HG03064 (cell line): ENCODE data around the gene DTX4.

ENCODE experiments used
- ATAC-seq: cut with Tn5 transposase; IDR thresholded peaks from one replicate; pipeline ENCODE4 v1.9.1; 2021; ENCODE audit warnings: low read depth; ENCODE audit not compliant: unreplicated experiment

Gene DTX4

DNA sequence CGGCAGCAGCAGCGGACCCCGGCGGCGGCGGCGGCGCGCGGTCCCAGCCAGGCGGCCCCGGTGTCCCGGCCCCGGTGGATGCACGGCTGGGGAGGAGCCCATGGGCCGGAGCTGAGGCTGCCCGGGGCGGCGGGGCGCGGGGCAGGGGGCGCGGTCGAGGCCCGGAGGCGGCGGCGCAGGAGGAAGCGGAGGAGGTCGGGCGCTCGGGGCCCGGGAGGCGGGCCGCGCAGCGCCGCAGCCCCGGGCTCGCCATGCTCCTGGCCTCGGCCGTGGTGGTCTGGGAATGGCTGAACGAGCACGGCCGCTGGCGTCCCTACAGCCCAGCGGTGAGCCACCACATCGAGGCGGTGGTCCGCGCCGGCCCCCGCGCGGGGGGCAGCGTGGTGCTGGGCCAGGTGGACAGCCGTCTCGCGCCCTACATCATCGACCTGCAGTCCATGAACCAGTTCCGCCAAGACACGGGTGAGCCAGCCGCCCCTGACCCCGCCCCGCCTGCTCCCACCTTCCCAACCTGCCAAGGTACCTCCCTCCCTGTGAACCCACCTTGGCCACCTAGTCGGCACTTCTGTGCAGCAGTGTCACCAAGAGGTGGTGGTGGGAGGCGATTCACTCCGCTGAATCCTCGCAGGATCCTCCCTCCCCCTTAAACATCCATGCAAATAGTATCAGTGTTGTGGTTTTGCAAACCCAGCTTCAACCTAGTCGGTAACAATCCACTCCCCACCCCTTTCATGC, 580 bp downstream of the DTX4 start:
- peak; percentile 23 for ATAC-seq

DNA sequence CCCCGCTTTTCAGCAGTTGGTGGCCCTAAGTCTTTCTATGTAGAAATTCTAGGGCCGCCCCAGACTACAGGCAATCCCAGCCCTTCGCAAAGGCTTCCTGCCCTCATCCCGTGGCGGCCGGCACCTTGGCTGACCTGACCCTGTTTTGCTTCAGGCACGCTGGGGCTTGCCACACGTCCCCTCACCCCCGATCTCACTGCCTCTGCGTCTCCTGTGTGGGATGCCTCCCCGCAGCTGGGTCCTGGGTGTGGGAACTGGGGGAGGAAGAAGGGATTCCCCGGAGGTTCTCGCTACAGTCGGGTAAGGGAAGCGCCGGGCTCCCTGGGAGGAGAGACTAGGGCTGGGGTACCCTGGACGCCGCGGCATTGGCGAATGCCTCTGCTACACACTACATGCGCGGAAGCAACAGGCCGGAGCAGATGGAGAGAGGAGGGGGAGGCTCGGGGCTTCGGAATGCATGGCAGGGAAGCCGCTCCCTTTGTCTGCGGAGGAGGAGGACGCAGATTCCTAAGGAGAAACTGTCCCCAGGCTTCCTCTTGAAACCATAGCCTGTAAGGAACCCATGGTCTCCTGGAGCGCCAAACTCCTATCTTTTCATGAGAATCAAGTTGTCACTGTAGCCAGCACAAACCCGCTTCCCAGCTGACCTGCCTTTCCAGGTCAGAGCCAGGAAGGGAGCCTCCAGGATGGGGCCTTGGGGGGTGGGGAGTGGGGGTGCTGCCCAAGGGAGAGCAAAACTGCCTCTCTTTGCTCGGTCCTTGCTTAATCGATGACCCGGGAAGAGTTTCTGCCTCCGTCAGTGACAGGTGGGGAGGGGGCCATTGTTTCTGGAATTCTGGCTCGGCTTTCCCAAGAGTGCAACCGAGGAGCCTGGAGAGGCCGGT, 1.4 kb downstream of the DTX4 start:
- no peak for ATAC-seq

DNA sequence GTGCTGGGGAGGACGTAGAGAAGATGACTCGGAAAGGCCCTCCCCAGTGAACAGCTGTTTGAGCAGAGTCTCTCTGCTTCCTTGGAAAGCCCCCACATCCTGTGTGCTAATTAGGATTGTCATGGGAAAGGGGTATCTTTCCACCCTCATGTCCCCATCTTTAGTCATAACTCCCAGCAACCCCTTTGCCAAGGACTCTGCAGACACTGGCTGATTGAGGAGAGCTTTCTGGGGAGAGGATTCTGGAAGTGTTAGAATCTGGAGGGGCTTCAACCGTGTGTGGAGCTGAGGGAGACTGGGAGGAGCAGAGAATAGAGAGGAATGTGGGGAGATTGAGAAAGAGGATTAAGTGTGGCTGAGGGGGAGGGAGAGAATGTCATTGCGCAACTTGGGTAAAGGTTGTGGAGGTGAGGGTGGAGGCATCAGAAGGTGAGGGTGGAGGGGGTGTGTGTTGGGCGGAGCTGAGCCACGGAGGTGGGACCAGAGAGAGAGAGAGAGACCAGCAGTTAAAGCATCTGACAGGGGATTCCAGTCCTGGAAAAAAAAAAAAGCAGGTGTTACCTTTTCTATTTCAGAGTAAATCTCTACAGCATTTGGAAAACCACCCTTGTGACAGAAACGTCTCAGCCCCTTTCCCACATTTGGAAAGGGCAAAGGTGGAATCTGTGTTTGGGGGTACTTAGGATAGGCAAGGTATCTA, 2.2 kb downstream of the DTX4 start:
- no peak for ATAC-seq

- no peak for ATAC-seq
Measured at GRCh38 chr11:59174664-59175033, 2.7 kb downstream of the DTX4 start.

DNA sequence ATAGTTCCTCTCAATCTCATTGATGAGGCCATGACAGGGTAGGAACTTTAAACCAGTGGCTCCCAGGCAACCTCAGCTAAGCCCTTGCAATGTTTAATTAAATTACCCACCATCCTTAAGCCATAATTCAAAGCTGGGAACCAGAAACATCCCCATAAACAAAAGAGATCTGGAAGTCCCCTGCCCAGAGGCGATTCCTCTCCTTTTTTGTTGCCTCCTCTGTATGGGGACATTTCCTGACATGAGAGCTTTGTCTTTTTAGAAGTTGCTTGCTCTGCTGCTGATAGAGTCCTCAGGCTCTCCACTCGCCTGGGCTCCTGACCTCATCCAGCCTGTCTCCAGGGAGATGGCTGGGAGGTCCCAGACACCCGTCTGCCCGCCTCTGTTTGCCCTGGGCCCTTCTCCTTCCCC, 3.2 kb downstream of the DTX4 start:
- ATAC-seq: no peak

GRCh38 chr11:59176330-59176729, 4.4 kb downstream of the DTX4 start:
- ATAC-seq: no peak

GRCh38 chr11:59178402-59178801, 6.5 kb downstream of the DTX4 start:
- ATAC-seq: no peak

GRCh38 chr11:59179121-59179520, 7.2 kb downstream of the DTX4 start:
- no peak for ATAC-seq

GRCh38 chr11:59180168-59180776, 8.3 kb downstream of the DTX4 start:
- no peak for ATAC-seq

DNA sequence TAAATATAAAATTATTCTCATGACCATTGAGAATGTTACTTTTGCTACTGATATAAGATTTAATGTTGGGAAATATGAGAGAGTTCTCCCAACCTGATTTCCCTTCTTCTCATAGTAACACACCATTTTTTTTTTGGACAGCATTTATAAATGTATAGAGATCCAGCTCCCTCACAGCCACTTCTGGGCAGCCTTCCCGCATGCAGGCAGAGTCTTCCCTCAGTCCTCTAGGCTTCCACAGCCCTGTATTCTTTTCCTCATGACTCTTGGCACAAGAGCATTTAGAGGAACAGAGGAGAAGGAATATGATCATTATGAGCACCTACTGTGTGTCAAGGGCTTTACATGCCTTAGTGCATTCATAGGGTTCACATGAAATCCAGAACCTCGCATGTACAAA, 9.0 kb downstream of the DTX4 start:
- ATAC-seq: no peak

DNA sequence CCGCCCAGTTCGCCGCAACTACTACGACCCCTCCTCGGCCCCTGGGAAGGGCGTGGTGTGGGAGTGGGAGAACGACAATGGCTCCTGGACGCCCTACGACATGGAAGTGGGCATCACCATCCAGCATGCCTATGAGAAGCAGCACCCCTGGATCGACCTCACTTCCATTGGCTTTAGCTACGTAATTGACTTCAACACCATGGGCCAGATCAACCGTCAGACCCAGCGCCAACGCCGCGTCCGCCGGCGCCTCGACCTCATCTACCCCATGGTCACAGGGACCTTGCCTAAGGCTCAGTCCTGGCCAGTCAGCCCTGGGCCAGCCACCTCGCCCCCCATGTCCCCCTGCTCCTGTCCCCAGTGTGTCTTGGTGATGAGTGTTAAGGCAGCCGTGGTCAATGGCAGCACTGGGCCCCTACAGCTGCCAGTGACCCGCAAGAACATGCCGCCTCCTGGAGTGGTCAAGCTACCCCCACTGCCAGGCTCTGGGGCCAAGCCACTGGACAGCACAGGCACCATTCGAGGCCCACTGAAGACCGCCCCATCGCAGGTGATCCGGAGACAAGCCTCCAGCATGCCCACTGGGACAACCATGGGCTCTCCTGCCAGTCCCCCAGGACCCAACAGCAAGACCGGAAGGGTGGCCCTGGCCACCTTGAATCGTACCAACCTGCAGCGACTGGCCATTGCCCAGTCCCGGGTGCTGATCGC, 10.0 kb downstream of the DTX4 start:
- ATAC-seq: no peak

GRCh38 chr11:59182457-59183151, 10.7 kb downstream of the DTX4 start:
- no peak for ATAC-seq

GRCh38 chr11:59183771-59184170, 11.8 kb downstream of the DTX4 start:
- ATAC-seq: no peak

DNA sequence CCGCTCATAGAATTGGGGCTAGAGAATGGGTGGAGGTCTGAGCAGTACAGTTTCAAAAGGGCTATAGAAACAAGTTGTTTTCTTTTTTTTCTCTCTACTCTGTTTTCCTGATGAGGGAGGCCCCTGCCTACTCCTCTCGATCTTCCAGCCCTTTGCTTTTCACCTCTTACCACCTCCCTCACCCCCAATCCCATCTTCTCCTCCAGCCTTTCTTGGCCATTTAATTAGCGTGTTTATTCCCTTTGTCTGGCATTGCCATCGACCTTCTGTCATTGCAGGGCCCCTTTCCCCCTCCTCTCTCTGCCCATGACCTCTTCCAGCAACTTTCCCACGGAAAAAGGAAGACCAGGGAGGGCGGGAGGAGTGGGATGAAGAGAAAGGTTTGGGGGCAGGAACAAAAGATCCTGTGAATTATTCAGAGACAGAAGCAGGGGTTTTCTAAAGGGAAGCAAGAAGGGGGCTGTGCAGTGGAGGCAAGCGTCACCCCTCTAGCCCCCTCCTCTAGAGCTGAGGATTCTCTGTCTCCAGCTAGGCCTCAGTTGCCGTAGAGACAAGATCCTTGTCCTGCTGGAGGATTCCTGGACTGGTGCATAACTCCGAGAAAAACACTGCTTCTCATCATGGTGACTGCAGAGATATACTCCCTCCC, 12.9 kb downstream of the DTX4 start:
- no peak for ATAC-seq

- ATAC-seq: no peak
Measured at GRCh38 chr11:59185386-59185945, 13.5 kb downstream of the DTX4 start.

- no peak for ATAC-seq
Measured at GRCh38 chr11:59186130-59186594, 14.2 kb downstream of the DTX4 start.

DNA sequence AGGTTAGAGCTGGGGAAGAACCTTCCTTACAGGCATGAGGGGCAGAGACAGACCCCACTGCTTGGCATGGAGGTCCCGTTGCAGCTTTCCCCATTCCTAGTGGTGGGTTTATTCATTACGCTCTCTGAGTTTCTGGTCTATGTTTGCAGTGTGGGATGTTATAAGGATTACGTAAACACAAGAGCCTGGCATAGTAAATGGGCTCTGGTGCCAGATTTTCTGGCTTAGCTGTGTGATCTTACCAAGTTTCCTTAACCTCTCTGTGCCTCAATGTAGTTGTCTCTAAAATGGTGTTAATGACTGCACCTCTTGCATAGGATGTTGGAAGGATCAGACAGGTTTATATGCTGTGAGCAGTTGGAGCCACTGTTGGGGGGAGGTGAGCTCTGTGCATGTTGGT, 15.1 kb downstream of the DTX4 start:
- ATAC-seq: no peak

DNA sequence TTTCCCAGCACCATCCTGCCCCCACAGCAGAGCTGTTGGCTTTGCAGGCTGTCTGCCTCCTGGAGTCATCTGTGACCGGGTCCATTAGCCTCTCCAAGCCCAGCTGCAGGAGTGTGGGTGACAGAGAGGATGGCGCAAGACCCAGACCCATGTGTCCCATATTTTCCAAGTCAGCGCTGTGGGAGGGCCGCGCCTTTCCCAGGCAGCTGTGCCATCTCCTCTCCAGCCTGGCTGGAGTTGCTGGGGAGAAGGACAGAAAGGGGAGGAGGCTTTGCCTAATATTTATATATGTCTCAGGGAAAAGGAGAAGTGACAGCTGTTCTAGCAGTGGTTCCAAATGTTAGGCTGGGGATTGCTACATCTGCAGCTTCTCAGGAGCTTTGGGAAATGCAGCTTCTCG, 15.7 kb downstream of the DTX4 start:
- no peak for ATAC-seq

DNA sequence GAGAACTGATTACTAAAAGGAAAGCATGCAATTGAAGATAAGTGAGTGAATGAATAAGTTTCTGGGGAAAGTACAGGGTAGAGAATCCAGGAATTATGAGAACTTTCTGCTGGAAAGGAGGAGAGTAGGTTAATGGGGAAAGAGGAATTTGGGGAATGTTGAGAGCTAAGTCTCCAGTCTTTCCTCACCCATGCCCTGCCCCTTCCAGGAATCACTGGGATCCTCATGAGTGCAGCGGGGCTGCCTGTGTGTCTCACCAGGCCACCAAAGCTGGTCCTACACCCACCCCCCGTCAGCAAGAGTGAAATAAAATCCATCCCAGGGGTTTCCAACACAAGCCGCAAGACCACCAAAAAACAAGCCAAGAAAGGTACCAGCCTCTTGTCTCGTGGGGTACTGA, 17.0 kb downstream of the DTX4 start:
- ATAC-seq: no peak
